ENCODE measurements around the gene JPH2. TPM values are rescaled to one million over a fixed set of nuclear protein-coding genes. Genes with fewer than 3 reads are reported as not detected.

The JPH2 gene
- total RNA-seq, 1 experiment from 2014 or later: 0.81 TPM

GRCh38 chr20:44138867-44139266 lies 48.1 kb downstream of the JPH2 start:
- ATAC-seq: no peak
- no peak overlapping the region for H3K27ac Mint-ChIP-seq
- CTCF ChIA-PET: interaction anchor here (1.2 to 4.9 kb wide), 2 partner anchors 22 to 51 kb away, joined by 4 to 28 read pairs; no protein-coding TSS in a partner anchor

GRCh38 chr20:44137266-44137801 lies 49.7 kb downstream of the JPH2 start:
- DNase-seq (ENCODE audit: low spot score) (peak; percentile 52), ATAC-seq (peak; percentile 70)
- CTCF ChIA-PET: interaction anchor here (0.6 to 4.9 kb wide), 10 partner anchors 8 to 179 kb away, joined by 3 to 49 read pairs (median 4); partner anchors contain the start of gene JPH2
- Mint-ChIP-seq H3K4me3 (no peak overlapping the region), H3K36me3 (no peaks in the 10 kb centered on the region), H3K27ac (no peak overlapping the region), H3K4me1 (peaks cover 8% of the 10 kb centered on the region; the same call in 1 of the 2 replicates), H3K9me3 (no peaks in the 10 kb centered on the region), H3K27me3 (ENCODE audit: low read depth) (no peaks in the 10 kb centered on the region)
- POLR2A ChIA-PET: interaction anchor here (1.0 to 1.6 kb wide), 4 partner anchors 16 to 73 kb away, joined by 3 to 5 read pairs (median 4); partner anchors contain the start of gene OSER1
- TF ChIP-seq CTCF (IDR thresholded peaks at IDR 0.05): no peak
- TF ChIP-seq ZNF396 (CRISPR knock-in tag; IDR thresholded peaks at IDR 0.05; ENCODE audit: borderline replicate concordance): no peak
- TF ChIP-seq MLX (CRISPR knock-in tag; IDR thresholded peaks at IDR 0.05): no peak
- no peak for TF ChIP-seq ZNF281 (CRISPR knock-in tag; IDR thresholded peaks at IDR 0.05)
- TF ChIP-seq JAZF1 (CRISPR knock-in tag; IDR thresholded peaks at IDR 0.05): no peak
- no peak for TF ChIP-seq GRHL2 (CRISPR knock-in tag; IDR thresholded peaks at IDR 0.05; ENCODE audit: insufficient replicate concordance, severe bottlenecking)
- TF ChIP-seq NR1H2 (CRISPR knock-in tag; IDR thresholded peaks at IDR 0.05): no peak
- no peak for TF ChIP-seq NR3C1 (CRISPR knock-in tag; conservative IDR thresholded peaks at IDR 0.05; ENCODE audit: low read depth)
- no peak for TF ChIP-seq FOXP4 (CRISPR knock-in tag; IDR thresholded peaks at IDR 0.05)
- TF ChIP-seq E2F5 (CRISPR knock-in tag; IDR thresholded peaks at IDR 0.05): no peak
- TF ChIP-seq ZNF423 (CRISPR knock-in tag; IDR thresholded peaks at IDR 0.05): no peak

More at GRCh38 chr20:44138867-44139266, 48.1 kb downstream of the JPH2 start:
- Mint-ChIP-seq H3K27me3 (ENCODE audit: low read depth) (peaks cover 4% of the 10 kb centered on the region; the same call in 1 of the 2 replicates), H3K4me1 (peaks cover 6% of the 10 kb centered on the region; the same call in 1 of the 2 replicates), H3K36me3 (no peaks in the 10 kb centered on the region), H3K9me3 (no peaks in the 10 kb centered on the region), H3K4me3 (no peak overlapping the region)
- TF ChIP-seq RELA (CRISPR knock-in tag; IDR thresholded peaks at IDR 0.05; ENCODE audit: borderline replicate concordance) (no peak), MAX (CRISPR knock-in tag; IDR thresholded peaks at IDR 0.05) (no peak), ZNF281 (CRISPR knock-in tag; IDR thresholded peaks at IDR 0.05) (no peak), TEAD4 (CRISPR knock-in tag; IDR thresholded peaks at IDR 0.05) (no peak), E2F1 (CRISPR knock-in tag; IDR thresholded peaks at IDR 0.05) (no peak)
- DNase-seq (ENCODE audit: low spot score): no peak
- POLR2A ChIA-PET: no interaction called here

Measured in WTC11 (cell line).